IMR-90 (cell line): ENCODE data around the gene CTNNA2. TPM values are rescaled to one million over a fixed set of nuclear protein-coding genes. Genes with fewer than 3 reads are reported as not detected.

ENCODE experiments used
- ATAC-seq: fragments of 200-7000 bp; cut with Tn5 transposase; 2 replicates; pipeline ENCODE4 v1.9.1; 2020; ENCODE audit warnings: low read depth, mild to moderate bottlenecking, moderate library complexity
- BruUV-seq: library from RNA; stranded (reverse); fragments of 400-500 nt; replicated peaks from 2 replicates; lab custom pipeline; 2021; lab: Mats Ljungman, UMichigan
- CTCF ChIA-PET: fragments of 300-600 bp; formaldehyde crosslinking; extraction: SDS; loops from one replicate; lab custom pipeline; 2021; ENCODE audit warnings: antibody characterized with exemption; lab: Yijun Ruan, JAX
- POLR2A ChIA-PET: fragments of 300-600 bp; sonication (Branson Sonifier 250); formaldehyde crosslinking; loops from one replicate; lab custom pipeline; 2022; ENCODE audit warnings: antibody characterized with exemption; ENCODE audit not compliant: unreplicated experiment; lab: Charles Lee
- DNase-seq: peaks from one replicate; pipeline ENCODE4 v3.0.0; 2013
- H2AFZ ChIP-seq: replicated peaks from 2 replicates; pipeline ENCODE3; 2013; ENCODE audit warnings: low read length, mild to moderate bottlenecking; ENCODE audit not compliant: poor library complexity
- H2AK5ac ChIP-seq: 2 replicates; pipeline ENCODE4 v1.6.1; 2013; ENCODE audit warnings: low read depth, low read length, inconsistent platforms
- H2AK9ac ChIP-seq: replicated peaks from 2 replicates; pipeline ENCODE3; 2013; ENCODE audit warnings: mild to moderate bottlenecking, low read depth, low read length, moderate library complexity; ENCODE audit not compliant: poor library complexity
- H2BK120ac ChIP-seq: 2 replicates; pipeline ENCODE4 v1.6.1; 2013; ENCODE audit warnings: low read depth, low read length, inconsistent platforms
- H2BK15ac ChIP-seq: 3 replicates; pipeline ENCODE4 v1.6.1; 2013; ENCODE audit warnings: low read depth, low read length, inconsistent platforms
- H2BK20ac ChIP-seq: 2 replicates; pipeline ENCODE4 v1.6.1; 2013; ENCODE audit warnings: low read depth, mild to moderate bottlenecking, inconsistent platforms, low read length, moderate library complexity
- H2BK5ac ChIP-seq: 2 replicates; pipeline ENCODE4 v1.6.1; 2013; ENCODE audit warnings: mild to moderate bottlenecking, low read depth, low read length, inconsistent platforms; ENCODE audit not compliant: poor library complexity, severe bottlenecking
- H3K14ac ChIP-seq: replicated peaks from 2 replicates; pipeline ENCODE4 v1.6.1; 2013; ENCODE audit warnings: low read depth, low read length, inconsistent platforms
- H3K18ac ChIP-seq: 2 replicates; pipeline ENCODE4 v1.6.1; 2013; ENCODE audit warnings: low read depth, low read length, control low read depth
- H3K23ac ChIP-seq: 2 replicates; pipeline ENCODE4 v1.6.1; 2013; ENCODE audit warnings: low read depth, low read length, inconsistent platforms
- H3K27ac ChIP-seq: 2 replicates; pipeline ENCODE4 v1.5.1; 2013; ENCODE audit warnings: mild to moderate bottlenecking, control low read depth, low read length; ENCODE audit not compliant: insufficient read depth
- H3K27me3 ChIP-seq: 2 replicates; pipeline ENCODE4 v1.6.1; 2013; ENCODE audit warnings: low read length; ENCODE audit not compliant: control insufficient read depth, insufficient read depth
- H3K36me3 ChIP-seq: 2 replicates; pipeline ENCODE4 v1.6.1; 2013; ENCODE audit warnings: low read length, mixed read lengths; ENCODE audit not compliant: control insufficient read depth, insufficient read depth
- H3K4ac ChIP-seq: 2 replicates; pipeline ENCODE4 v1.6.1; 2013; ENCODE audit warnings: low read depth, low read length, inconsistent platforms
- H3K4me1 ChIP-seq: 2 replicates; pipeline ENCODE4 v1.6.1; 2013; ENCODE audit warnings: low read length, mixed read lengths; ENCODE audit not compliant: control insufficient read depth, insufficient read depth
- H3K4me2 ChIP-seq: 2 replicates; pipeline ENCODE4 v1.6.1; 2013; ENCODE audit warnings: low read depth, mild to moderate bottlenecking, control low read depth, low read length, moderate library complexity
- H3K4me3 ChIP-seq: 2 replicates; pipeline ENCODE4 v1.5.1; 2013; ENCODE audit warnings: low read depth, mild to moderate bottlenecking, control low read depth, low read length, moderate library complexity; ENCODE audit not compliant: insufficient read depth
- H3K56ac ChIP-seq: 2 replicates; pipeline ENCODE4 v1.6.1; 2013; ENCODE audit warnings: low read length, inconsistent platforms; ENCODE audit not compliant: insufficient read depth; ENCODE audit errors: extremely low read depth
- H3K79me1 ChIP-seq, 2 experiments: 2 replicates each; pipeline ENCODE4 v1.6.1; 2013; ENCODE audit warnings: low read length in 2 of 2, inconsistent platforms in 1 of 2, low read depth in 1 of 2
- H3K9ac ChIP-seq: 2 replicates; pipeline ENCODE4 v1.6.1; 2013; ENCODE audit warnings: low read depth, low read length, control low read depth
- H3K9me1 ChIP-seq: 2 replicates; pipeline ENCODE4 v1.6.1; 2013; ENCODE audit warnings: low read length, inconsistent platforms; ENCODE audit not compliant: insufficient read depth
- H3K9me3 ChIP-seq: 2 replicates; pipeline ENCODE4 v1.6.1; 2013; ENCODE audit warnings: low read length; ENCODE audit not compliant: control insufficient read depth, insufficient read depth
- H4K20me1 ChIP-seq: 2 replicates; pipeline ENCODE4 v1.6.1; 2013; ENCODE audit warnings: low read length, inconsistent platforms; ENCODE audit not compliant: insufficient read depth
- H4K5ac ChIP-seq: 2 replicates; pipeline ENCODE4 v1.6.1; 2013; ENCODE audit warnings: mild to moderate bottlenecking, low read depth, low read length, control low read depth
- H4K8ac ChIP-seq, 2 experiments: 2 replicates each; pipeline ENCODE4 v1.6.1; 2013; ENCODE audit warnings: low read depth in 2 of 2, low read length in 2 of 2, control low read depth in 1 of 2, inconsistent platforms in 1 of 2
- H4K91ac ChIP-seq: 2 replicates; pipeline ENCODE4 v1.6.1; 2013; ENCODE audit warnings: low read depth, low read length, inconsistent platforms; ENCODE audit not compliant: insufficient read depth
- CEBPB ChIP-seq: IDR thresholded peaks from 2 replicates; pipeline ENCODE4 v1.6.1; 2012; ENCODE audit warnings: low read depth, low read length, improper control_type of control experiment
- CHD1 ChIP-seq: IDR thresholded peaks from 2 replicates; pipeline ENCODE4 v1.6.1; 2012; ENCODE audit warnings: low read depth, low read length, improper control_type of control experiment
- CTCF ChIP-seq: conservative IDR thresholded peaks from 2 replicates; pipeline ENCODE4 v1.5.1; 2012; ENCODE audit warnings: mild to moderate bottlenecking, low read depth, low read length, improper control_type of control experiment
- ELK1 ChIP-seq: fragments of 150-350 bp; IDR thresholded peaks from 2 replicates; pipeline ENCODE4 v1.6.1; 2016; ENCODE audit warnings: low read depth, mild to moderate bottlenecking, low read length, moderate library complexity, borderline replicate concordance
- RAD21 ChIP-seq: IDR thresholded peaks from 2 replicates; pipeline ENCODE4 v1.6.1; 2012; ENCODE audit warnings: low read length, improper control_type of control experiment
- RCOR1 ChIP-seq: IDR thresholded peaks from 2 replicates; pipeline ENCODE4 v1.6.1; 2012; ENCODE audit warnings: mild to moderate bottlenecking, low read length, improper control_type of control experiment; ENCODE audit not compliant: insufficient replicate concordance
- SMC3 ChIP-seq: fragments of 150-350 bp; IDR thresholded peaks from 2 replicates; pipeline ENCODE4 v1.6.1; 2016; ENCODE audit warnings: low read depth, mild to moderate bottlenecking, antibody characterized with exemption, low read length, moderate library complexity
- WGBS, 2 experiments: methylation state at CpG; one replicate each; pipeline versions ENCODE4 v1.1.5 to v1.1.7; 2013; ENCODE audit warnings: missing lambda C conversion rate in 2 of 2; ENCODE audit not compliant: insufficient read length in 1 of 2; ENCODE audit errors: extremely low coverage in 2 of 2; 5-methylcytosine and 5-hydroxymethylcytosine counted together
- dilution Hi-C: fragments of 300-500 bp; cut with HindIII; formaldehyde crosslinking; loops from one replicate; pipeline ENCODE4 v1.14.3; 2018; ENCODE audit warnings: low sequenced_read_pairs; ENCODE audit not compliant: unreplicated experiment
- in situ Hi-C: fragments of 300-500 bp; cut with MboI; formaldehyde crosslinking; loops from 3 replicates; pipeline ENCODE4 v1.14.3; 2019; ENCODE audit warnings: low sequenced_read_pairs, inconsistent platforms, mixed read lengths
- intact Hi-C: fragments of 100-400 bp; cut with micrococcal nuclease; formaldehyde crosslinking; loops from 2 replicates; pipeline ENCODE4 v1.10.0; 2022
- polyA plus RNA-seq, 3 experiments: library from polyadenylated mRNA; depleted of rRNA; stranded (reverse); fragments of >200 nt; gene quantifications; 2 replicates each; pipeline ENCODE4 v1.2.3, GENCODE V29; 2012; ENCODE audit warnings: low replicate concordance in 1 of 3
- total RNA-seq: library from RNA; depleted of rRNA; stranded (reverse); fragments of >200 nt; gene quantifications from 2 replicates; pipeline ENCODE4 v1.2.3, GENCODE V29; 2012

Gene CTNNA2
- total and polyA plus RNA-seq, 2 of the 4 experiments (the other 2 are of a cell fraction): not detected

DNA sequence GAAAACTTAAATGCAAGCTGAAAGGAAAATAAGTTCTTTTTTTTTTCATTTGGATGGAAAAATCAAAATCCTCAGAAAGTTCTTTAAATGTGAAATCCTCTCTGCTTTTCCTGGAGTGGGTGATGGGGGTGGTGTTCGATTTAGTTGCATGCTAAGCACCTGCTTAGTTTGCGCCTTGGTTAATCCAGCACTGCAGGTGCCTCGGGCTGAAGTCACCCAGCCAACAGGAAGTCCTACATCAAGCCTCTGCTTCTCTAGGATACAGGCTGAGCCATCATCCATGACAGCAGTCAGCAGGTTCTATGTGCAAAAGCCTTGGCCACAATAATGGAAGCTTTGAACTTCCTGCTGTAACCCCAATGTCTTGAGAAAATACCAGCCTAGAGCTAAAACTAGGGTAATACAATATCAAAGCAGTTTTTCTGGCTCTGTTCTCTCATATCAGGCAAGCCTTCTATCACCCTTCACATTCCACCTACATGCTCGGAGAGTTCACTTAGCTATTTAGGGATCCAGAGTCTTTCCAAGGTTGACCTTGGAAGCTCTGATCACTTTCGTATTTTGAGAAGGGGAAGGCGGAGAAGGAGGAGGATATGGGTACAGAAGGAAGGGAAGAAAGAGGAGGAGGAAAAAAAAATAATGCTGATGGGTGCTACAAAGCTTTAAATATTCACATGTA is 907.8 kb downstream of the CTNNA2 start:
- no peaks in the 10 kb centered on the region for H3K79me1 ChIP-seq
- no peak overlapping the region for H3K4ac ChIP-seq
- H2AFZ ChIP-seq: no peak overlapping the region
- no peak overlapping the region for H4K91ac ChIP-seq
- no peaks in the 10 kb centered on the region for H3K4me1 ChIP-seq
- H3K9me3 ChIP-seq: no peaks in the 10 kb centered on the region
- no TSS peak for BruUV-seq
- intact Hi-C loops: no loop called here
- no peak overlapping the region for H4K8ac ChIP-seq
- no peak overlapping the region for H2BK15ac ChIP-seq
- ATAC-seq (no peak), DNase-seq (no peak)
- H4K5ac ChIP-seq: no peak overlapping the region
- no peak overlapping the region for H3K27ac ChIP-seq
- ChIA-PET CTCF (no interaction called here), POLR2A (no interaction called here)
- TF ChIP-seq CTCF (no peak), RCOR1 (no peak), CEBPB (no peak), CHD1 (no peak), RAD21 (no peak), SMC3 (no peak), ELK1 (no peak)
- dilution Hi-C loops: no loop called here
- H4K20me1 ChIP-seq: no peaks in the 10 kb centered on the region
- in situ Hi-C loops: no loop called here
- no peak overlapping the region for H3K4me3 ChIP-seq
- H3K4me2 ChIP-seq: no peak overlapping the region
- no peak overlapping the region for H3K23ac ChIP-seq
- no peak overlapping the region for H2AK9ac ChIP-seq
- H3K36me3 ChIP-seq: no peaks in the 10 kb centered on the region
- WGBS, 2 experiments: no CpG with 5 or more reads among the region's 6 CpGs
- H3K27me3 ChIP-seq: no peaks in the 10 kb centered on the region
- no peak overlapping the region for H3K56ac ChIP-seq
- no peak overlapping the region for H2BK120ac ChIP-seq
- H3K18ac ChIP-seq: no peak overlapping the region
- H2BK20ac ChIP-seq: no peak overlapping the region
- H3K9me1 ChIP-seq: no peaks in the 10 kb centered on the region
- H2AK5ac ChIP-seq: no peak overlapping the region
- H3K9ac ChIP-seq: no peak overlapping the region
- no peak overlapping the region for H3K14ac ChIP-seq
- no peak overlapping the region for H2BK5ac ChIP-seq
